ENCODE measurements around the gene MSLN. TPM values are rescaled to one million over a fixed set of nuclear protein-coding genes. Genes with fewer than 3 reads are reported as not detected.

Gene MSLN
- polyA plus RNA-seq, 1 donor (not counting 4 experiments of a cell fraction or from before 2014, with no cell fraction given), result 8.5 TPM

DNA sequence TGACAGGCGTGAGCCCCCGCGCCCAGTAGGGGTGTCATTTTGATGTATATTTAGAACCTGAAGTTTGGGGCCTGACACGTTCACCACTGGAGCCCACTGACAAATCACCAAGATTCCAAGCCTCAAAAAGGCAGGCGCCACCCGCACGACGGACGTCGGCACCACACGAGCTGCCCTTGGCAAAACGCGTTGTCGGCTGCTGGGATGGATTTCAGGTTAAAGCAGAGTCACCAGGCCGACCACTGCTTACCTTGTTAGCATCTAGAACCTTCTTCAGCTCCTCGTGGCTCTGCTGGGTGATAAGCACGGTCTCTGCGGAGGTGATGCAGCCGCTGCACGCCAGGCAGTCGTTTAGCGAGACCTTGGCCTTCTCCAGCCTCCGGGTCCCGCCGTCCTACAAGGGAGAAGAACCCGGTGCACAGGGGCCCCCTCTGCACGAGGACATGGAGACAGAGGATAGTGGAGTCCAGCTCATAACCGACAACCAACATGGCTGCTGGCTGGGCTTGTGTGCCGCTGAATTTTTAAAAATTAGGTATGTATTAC is 23.5 kb upstream of the MSLN start:
- no peak for DNase-seq (ENCODE audit: low read depth, low spot score)
- H3K79me2 ChIP-seq (ENCODE audit: control insufficient read depth, insufficient read depth, low read length), result peaks cover 12% of the 10 kb centered on the region
- no peak overlapping the region for H3K4me3 ChIP-seq (ENCODE audit: control insufficient read depth in 2 of 3, extremely low read depth in 1 of 3, insufficient read depth in 2 of 3, low read depth in 1 of 3, low read length in 3 of 3)
- H3K27me3 ChIP-seq (ENCODE audit: control insufficient read depth, extremely low read depth, insufficient read depth, low read length), result no peaks in the 10 kb centered on the region
- H3K9me1 ChIP-seq (ENCODE audit: control insufficient read depth, extremely low read depth, insufficient read depth, low read length), result no peaks in the 10 kb centered on the region
- TF ChIP-seq, protein P1, sequence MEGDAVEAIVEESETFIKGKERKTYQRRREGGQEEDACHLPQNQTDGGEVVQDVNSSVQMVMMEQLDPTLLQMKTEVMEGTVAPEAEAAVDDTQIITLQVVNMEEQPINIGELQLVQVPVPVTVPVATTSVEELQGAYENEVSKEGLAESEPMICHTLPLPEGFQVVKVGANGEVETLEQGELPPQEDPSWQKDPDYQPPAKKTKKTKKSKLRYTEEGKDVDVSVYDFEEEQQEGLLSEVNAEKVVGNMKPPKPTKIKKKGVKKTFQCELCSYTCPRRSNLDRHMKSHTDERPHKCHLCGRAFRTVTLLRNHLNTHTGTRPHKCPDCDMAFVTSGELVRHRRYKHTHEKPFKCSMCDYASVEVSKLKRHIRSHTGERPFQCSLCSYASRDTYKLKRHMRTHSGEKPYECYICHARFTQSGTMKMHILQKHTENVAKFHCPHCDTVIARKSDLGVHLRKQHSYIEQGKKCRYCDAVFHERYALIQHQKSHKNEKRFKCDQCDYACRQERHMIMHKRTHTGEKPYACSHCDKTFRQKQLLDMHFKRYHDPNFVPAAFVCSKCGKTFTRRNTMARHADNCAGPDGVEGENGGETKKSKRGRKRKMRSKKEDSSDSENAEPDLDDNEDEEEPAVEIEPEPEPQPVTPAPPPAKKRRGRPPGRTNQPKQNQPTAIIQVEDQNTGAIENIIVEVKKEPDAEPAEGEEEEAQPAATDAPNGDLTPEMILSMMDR (optimal IDR thresholded peaks at IDR 0.05 in 1 of 3, IDR thresholded peaks at IDR 0.05 in 1 of 3, conservative IDR thresholded peaks at IDR 0.05 in 1 of 3; ENCODE audit: extremely low read depth in 1 of 3, insufficient read depth in 2 of 3, low read length in 3 of 3), result no peak
- TF ChIP-seq EZH2 (IDR thresholded peaks at IDR 0.05; ENCODE audit: low read length), result no peak
- no peak overlapping the region for H3K9ac ChIP-seq (ENCODE audit: control insufficient read depth, extremely low read depth, insufficient read depth, low read length)
- H3K36me3 ChIP-seq (ENCODE audit: control insufficient read depth in 2 of 2, extremely low read depth in 1 of 2, insufficient read depth in 2 of 2, low read length in 2 of 2), result peaks cover 25 to 30% of the 10 kb centered on the region in 2 experiments
- no peak overlapping the region for H3K27ac ChIP-seq (ENCODE audit: control insufficient read depth, insufficient read depth, low read length)
- FAIRE-seq, result no peak
- no peaks in the 10 kb centered on the region for H4K20me1 ChIP-seq (ENCODE audit: control insufficient read depth, extremely low read depth, insufficient read depth, low read length)
- H2AFZ ChIP-seq (ENCODE audit: control insufficient read depth, low read length), result no peak overlapping the region
- no peak overlapping the region for H3K4me2 ChIP-seq (ENCODE audit: control insufficient read depth, extremely low read depth, insufficient read depth, low read depth, low read length)
- H3K9me3 ChIP-seq (ENCODE audit: control insufficient read depth, low read depth, low read length), result no peaks in the 10 kb centered on the region
- dilution Hi-C loops (cut with MboI; ENCODE audit: extremely low pct_ligation_motif_present, low sequenced_read_pairs), result no loop called here
- peaks cover 17% of the 10 kb centered on the region for H3K4me1 ChIP-seq (ENCODE audit: control insufficient read depth, extremely low read depth, insufficient read depth, low read length)

DNA sequence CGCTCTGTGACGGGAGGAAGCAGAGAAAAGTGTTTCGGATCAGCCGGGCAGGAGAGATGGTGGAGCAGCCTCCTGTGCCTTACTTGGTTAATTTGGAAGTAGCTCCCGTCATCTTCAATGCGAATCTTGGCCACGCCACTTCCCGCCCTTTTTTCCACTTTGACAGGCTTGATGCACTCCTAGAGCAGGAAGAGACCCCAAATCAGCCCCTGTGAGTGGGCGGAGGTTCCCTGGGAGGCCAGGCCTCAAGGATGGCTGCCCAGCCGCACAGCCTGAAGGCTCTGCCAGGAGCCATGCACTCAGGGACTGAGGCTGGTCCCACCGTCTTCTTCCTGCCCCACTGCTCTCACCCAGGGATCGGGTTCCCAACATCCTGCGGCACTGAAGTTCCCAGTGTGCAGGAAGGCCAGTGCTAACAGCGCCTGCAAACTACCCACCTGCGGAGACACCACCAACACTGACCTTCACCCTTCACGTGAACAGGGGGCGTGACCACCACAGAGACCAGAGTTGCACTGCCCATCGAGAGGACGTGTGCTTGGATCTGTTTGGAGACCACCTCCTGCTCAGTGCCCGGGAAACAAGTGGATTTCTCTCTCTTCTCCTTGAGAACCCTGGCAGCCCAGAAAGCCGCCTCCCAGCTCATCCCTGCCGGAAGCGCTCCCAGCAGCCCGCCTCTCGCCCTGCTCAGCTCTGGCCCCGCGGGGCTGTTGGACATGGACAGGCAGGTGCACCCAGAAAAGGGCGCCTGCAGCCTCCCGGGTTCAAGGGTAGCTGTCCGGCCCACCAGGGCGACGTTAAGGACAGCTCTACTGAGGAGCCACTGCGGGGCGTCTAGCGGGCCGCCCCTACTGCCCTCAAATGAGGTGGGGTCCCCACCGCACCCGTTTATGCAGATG is 20.7 kb upstream of the MSLN start:
- Histone ChIP-seq H3K9ac (ENCODE audit: control insufficient read depth, extremely low read depth, insufficient read depth, low read length) (peak overlapping the region; percentile 83), H3K4me1 (ENCODE audit: control insufficient read depth, extremely low read depth, insufficient read depth, low read length) (peaks cover 17% of the 10 kb centered on the region), H2AFZ (ENCODE audit: control insufficient read depth, low read length) (no peak overlapping the region), H3K79me2 (ENCODE audit: control insufficient read depth, insufficient read depth, low read length) (peaks cover 12% of the 10 kb centered on the region), H3K9me1 (ENCODE audit: control insufficient read depth, extremely low read depth, insufficient read depth, low read length) (no peaks in the 10 kb centered on the region), H3K36me3 (ENCODE audit: control insufficient read depth in 2 of 2, extremely low read depth in 1 of 2, insufficient read depth in 2 of 2, low read length in 2 of 2) (peaks cover 16 to 17% of the 10 kb centered on the region in 2 experiments), H3K4me3 (ENCODE audit: control insufficient read depth in 2 of 3, extremely low read depth in 1 of 3, insufficient read depth in 2 of 3, low read depth in 1 of 3, low read length in 3 of 3) (peak overlapping the region; percentile 76 to 91 (median 88)), H3K4me2 (ENCODE audit: control insufficient read depth, extremely low read depth, insufficient read depth, low read depth, low read length) (peak overlapping the region; percentile 76), H3K9me3 (ENCODE audit: control insufficient read depth, low read depth, low read length) (no peaks in the 10 kb centered on the region), H4K20me1 (ENCODE audit: control insufficient read depth, extremely low read depth, insufficient read depth, low read length) (no peaks in the 10 kb centered on the region), H3K27ac (ENCODE audit: control insufficient read depth, insufficient read depth, low read length) (peak overlapping the region; percentile 63), H3K27me3 (ENCODE audit: control insufficient read depth, extremely low read depth, insufficient read depth, low read length) (no peaks in the 10 kb centered on the region)
- DNase-seq (ENCODE audit: low read depth, low spot score), result no peak
- dilution Hi-C loops (cut with MboI; ENCODE audit: extremely low pct_ligation_motif_present, low sequenced_read_pairs), result no loop called here
- TF ChIP-seq EZH2 (IDR thresholded peaks at IDR 0.05; ENCODE audit: low read length), result no peak
- TF ChIP-seq, protein P1 (optimal IDR thresholded peaks at IDR 0.05 in 1 of 3, IDR thresholded peaks at IDR 0.05 in 1 of 3, conservative IDR thresholded peaks at IDR 0.05 in 1 of 3; ENCODE audit: extremely low read depth in 1 of 3, insufficient read depth in 2 of 3, low read length in 3 of 3), result no peak
- FAIRE-seq, result no peak
